B cell (primary cell): Measurements from ENCODE around the gene ADRA2C. TPM values are rescaled to one million over a fixed set of nuclear protein-coding genes. Genes with fewer than 3 reads are reported as not detected.

Source experiments
- ATAC-seq: fragments of 200-7000 bp; cut with Tn5 transposase; one replicate; pipeline ENCODE4 v1.10.0; 2021; ENCODE audit warnings: low read depth, mild to moderate bottlenecking, moderate number of reproducible peaks, moderate library complexity
- CTCF ChIA-PET: fragments of 350-600 bp; sonication (Branson Sonifier 250); formaldehyde crosslinking; loops from one replicate; lab custom pipeline; 2021; ENCODE audit warnings: antibody characterized with exemption, inconsistent platforms; lab: Charles Lee
- POLR2A ChIA-PET: fragments of 350-600 bp; sonication (Branson Sonifier 250); formaldehyde crosslinking; loops from one replicate; lab custom pipeline; 2021; ENCODE audit warnings: antibody characterized with exemption; lab: Charles Lee
- DNase-seq: peaks from one replicate; pipeline ENCODE4 v3.0.0; 2013
- H2AFZ ChIP-seq: 2 replicates; pipeline ENCODE4 v1.6.1; 2012; ENCODE audit warnings: mild to moderate bottlenecking, low read depth, low read length; ENCODE audit not compliant: insufficient read depth, poor library complexity, severe bottlenecking
- H3K27ac ChIP-seq, 2 donors: 1 replicate in 1 of 2; 2 replicates in 1 of 2; pipeline ENCODE4 v1.5.1; 2012 to 2013; ENCODE audit warnings: low read length in 2 of 2, mild to moderate bottlenecking in 2 of 2, moderate library complexity in 1 of 2
- H3K27me3 ChIP-seq, 4 experiments: fragments of 200-600 bp in 1 of 4; sonication (generic) in 1 of 4; replicated peaks in 1 of 4; 1 replicate in 2 of 4; 2 replicates in 2 of 4; pipeline versions ENCODE4 v1.6.1 to v1.7.0; 2013 to 2016; ENCODE audit warnings: low read length in 3 of 4, mild to moderate bottlenecking in 2 of 4, mixed read lengths in 1 of 4, moderate library complexity in 1 of 4; ENCODE audit not compliant: insufficient read depth in 4 of 4, control insufficient read depth in 3 of 4; ENCODE audit errors: control extremely low read depth in 1 of 4
- H3K36me3 ChIP-seq, 2 experiments: replicated peaks in 1 of 2; 1 replicate in 1 of 2; 2 replicates in 1 of 2; pipeline versions ENCODE4 v1.6.1 to v1.7.1; 2013; ENCODE audit warnings: low read length in 1 of 2; ENCODE audit not compliant: insufficient read depth in 2 of 2, control insufficient read depth in 1 of 2; ENCODE audit errors: control extremely low read depth in 1 of 2, extremely low read depth in 1 of 2
- H3K4me1 ChIP-seq, 2 donors: fragments of 200-600 bp in 1 of 2; sonication (generic) in 1 of 2; 1 replicate in 1 of 2; 2 replicates in 1 of 2; pipeline versions ENCODE4 v1.5.1 to v1.6.1; 2013 to 2017; ENCODE audit warnings: low read length in 2 of 2; ENCODE audit not compliant: control insufficient read depth in 2 of 2, insufficient read depth in 2 of 2
- H3K4me2 ChIP-seq: replicated peaks from 2 replicates; pipeline ENCODE3; 2012; ENCODE audit warnings: mild to moderate bottlenecking, low read depth, low read length; ENCODE audit not compliant: poor library complexity, severe bottlenecking
- H3K4me3 ChIP-seq, 5 experiments: fragments of 200-600 bp in 1 of 5; sonication (generic) in 1 of 5; 1 replicate in 3 of 5; 2 replicates in 2 of 5; pipeline versions ENCODE4 v1.5.1 to v1.7.0; 2011 to 2016; ENCODE audit warnings: low read length in 4 of 5, mild to moderate bottlenecking in 4 of 5, low read depth in 2 of 5, control low read depth in 1 of 5, moderate library complexity in 1 of 5; ENCODE audit not compliant: insufficient read depth in 1 of 5; ENCODE audit errors: control extremely low read depth in 1 of 5, extremely low read depth in 1 of 5
- H3K79me2 ChIP-seq: fragments of 200-600 bp; sonication (generic); one replicate; pipeline ENCODE4 v1.6.0; 2016; ENCODE audit warnings: low read length; ENCODE audit not compliant: control insufficient read depth, insufficient read depth
- H3K9ac ChIP-seq: fragments of 200-600 bp; sonication (generic); 2 replicates; pipeline ENCODE4 v1.6.1; 2017; ENCODE audit warnings: mild to moderate bottlenecking, low read length, moderate library complexity
- H3K9me3 ChIP-seq, 3 donors: one replicate each; pipeline versions ENCODE4 v1.6.1 to v1.7.1; 2013; ENCODE audit warnings: low read length in 2 of 3; ENCODE audit not compliant: control insufficient read depth in 2 of 3, insufficient read depth in 1 of 3; ENCODE audit errors: control extremely low read depth in 1 of 3
- H4K20me1 ChIP-seq: 2 replicates; pipeline ENCODE4 v1.6.0; 2012; ENCODE audit warnings: mild to moderate bottlenecking, low read length; ENCODE audit not compliant: insufficient read depth, control insufficient read depth, poor library complexity, severe bottlenecking
- H3K27ac Mint-ChIP-seq: one replicate; pipeline ENCODE4 v1.8.0; 2021; ENCODE audit warnings: mixed read lengths
- H3K27me3 Mint-ChIP-seq: one replicate; pipeline ENCODE4 v1.8.0; 2021; ENCODE audit warnings: mixed read lengths
- H3K4me1 Mint-ChIP-seq: one replicate; pipeline ENCODE4 v1.8.0; 2021; ENCODE audit warnings: mixed read lengths
- H3K4me3 Mint-ChIP-seq: one replicate; pipeline ENCODE4 v1.8.0; 2021; ENCODE audit warnings: mixed read lengths
- H3K9me3 Mint-ChIP-seq: one replicate; pipeline ENCODE4 v1.8.0; 2022; ENCODE audit warnings: mixed read lengths; ENCODE audit not compliant: insufficient read depth
- EZH2 ChIP-seq: IDR thresholded peaks from 2 replicates; pipeline ENCODE4 v1.6.1; 2012; ENCODE audit warnings: borderline replicate concordance, low read depth, mild to moderate bottlenecking, moderate library complexity, low read length; ENCODE audit not compliant: insufficient read depth, poor library complexity, severe bottlenecking
- WGBS: methylation state at CpG from one replicate; pipeline ENCODE4 v1.1.5; 2013; ENCODE audit warnings: missing lambda C conversion rate; ENCODE audit not compliant: insufficient coverage; 5-methylcytosine and 5-hydroxymethylcytosine counted together
- intact Hi-C: fragments of 100-400 bp; cut with micrococcal nuclease; formaldehyde crosslinking; loops from one replicate; pipeline ENCODE4 v1.10.0; 2022
- polyA plus RNA-seq: library from polyadenylated mRNA; depleted of rRNA; stranded (reverse); fragments of >200 nt; gene quantifications from 2 replicates; pipeline ENCODE4 v1.2.3, GENCODE V29; 2012
- total RNA-seq, 2 donors: library from RNA; stranded (reverse); fragments of 120-200 nt in 1 of 2; gene quantifications; 1 replicate in 1 of 2; 2 replicates in 1 of 2; pipeline versions ENCODE4 v1.2.3 to v1.2.4, GENCODE V29; 2013 to 2022
- TF ChIP-seq, protein P1 (sequence below): fragments of 200-600 bp; IDR thresholded peaks from one replicate; pipeline ENCODE4 v1.8.0; 2022; ENCODE audit warnings: antibody characterized with exemption, mild to moderate bottlenecking

Gene ADRA2C
- total and polyA plus RNA-seq, 2 donors (not counting 1 experiment from before 2014, with no cell fraction given): not detected

GRCh38 chr4:3786196-3786869 is 20.1 kb downstream of the ADRA2C start:
- H3K4me3 Mint-ChIP-seq: no peak overlapping the region

More at GRCh38 chr4:3786196-3786869, 20.1 kb downstream of the ADRA2C start:
- Histone ChIP-seq H3K79me2 (no peaks in the 10 kb centered on the region), H3K27ac (no peak overlapping the region), H3K27me3 (peaks cover 0 to 4% (median 0%) of the 10 kb centered on the region in 4 experiments), H2AFZ (no peak overlapping the region), H3K9me3 (peaks cover 0 to 12% (median 0%) of the 10 kb centered on the region in 3 donors), H3K36me3 (no peaks in the 10 kb centered on the region), H3K4me1 (no peaks in the 10 kb centered on the region), H3K4me3 (no peak overlapping the region), H3K4me2 (no peak overlapping the region), H3K9ac (no peak overlapping the region), H4K20me1 (no peaks in the 10 kb centered on the region)
- peaks cover 7% of the 10 kb centered on the region for H3K27me3 Mint-ChIP-seq
- no peaks in the 10 kb centered on the region for H3K9me3 Mint-ChIP-seq
- POLR2A ChIA-PET: no interaction called here
- intact Hi-C loops: no loop called here
- H3K27ac Mint-ChIP-seq: no peak overlapping the region
- DNase-seq: no peak
- no peaks in the 10 kb centered on the region for H3K4me1 Mint-ChIP-seq
- CTCF ChIA-PET: no interaction called here
- no peak for ATAC-seq
- TF ChIP-seq, protein P1, sequence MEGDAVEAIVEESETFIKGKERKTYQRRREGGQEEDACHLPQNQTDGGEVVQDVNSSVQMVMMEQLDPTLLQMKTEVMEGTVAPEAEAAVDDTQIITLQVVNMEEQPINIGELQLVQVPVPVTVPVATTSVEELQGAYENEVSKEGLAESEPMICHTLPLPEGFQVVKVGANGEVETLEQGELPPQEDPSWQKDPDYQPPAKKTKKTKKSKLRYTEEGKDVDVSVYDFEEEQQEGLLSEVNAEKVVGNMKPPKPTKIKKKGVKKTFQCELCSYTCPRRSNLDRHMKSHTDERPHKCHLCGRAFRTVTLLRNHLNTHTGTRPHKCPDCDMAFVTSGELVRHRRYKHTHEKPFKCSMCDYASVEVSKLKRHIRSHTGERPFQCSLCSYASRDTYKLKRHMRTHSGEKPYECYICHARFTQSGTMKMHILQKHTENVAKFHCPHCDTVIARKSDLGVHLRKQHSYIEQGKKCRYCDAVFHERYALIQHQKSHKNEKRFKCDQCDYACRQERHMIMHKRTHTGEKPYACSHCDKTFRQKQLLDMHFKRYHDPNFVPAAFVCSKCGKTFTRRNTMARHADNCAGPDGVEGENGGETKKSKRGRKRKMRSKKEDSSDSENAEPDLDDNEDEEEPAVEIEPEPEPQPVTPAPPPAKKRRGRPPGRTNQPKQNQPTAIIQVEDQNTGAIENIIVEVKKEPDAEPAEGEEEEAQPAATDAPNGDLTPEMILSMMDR: no peak
- TF ChIP-seq EZH2: no peak
- 86% methylated on average over 11 of the region's 13 CpGs for WGBS
